Caco-2 (cell line): ENCODE results near the gene TPO. TPM values are rescaled to one million over a fixed set of nuclear protein-coding genes. Genes with fewer than 3 reads are reported as not detected.

Experiments
- BruUV-seq: library from RNA; stranded (reverse); fragments of 400-500 nt; replicated peaks from 2 replicates; lab custom pipeline; 2021; lab: Mats Ljungman, UMichigan
- CTCF ChIA-PET: fragments of 300-600 bp; sonication (Branson Sonifier 250); formaldehyde crosslinking; loops from one replicate; lab custom pipeline; 2022; ENCODE audit warnings: antibody characterized with exemption; lab: Charles Lee
- POLR2A ChIA-PET: fragments of 300-600 bp; sonication (Branson Sonifier 250); formaldehyde crosslinking; loops from one replicate; lab custom pipeline; 2022; ENCODE audit warnings: antibody characterized with exemption; lab: Charles Lee
- DNase-seq, 2 experiments: peaks; one replicate each; pipeline versions ENCODE4 v3.0.0 to v3.0.0-alpha.2; 2020 to 2022
- H3K27me3 ChIP-seq: replicated peaks from 2 replicates; pipeline ENCODE4 v1.6.0; 2011; ENCODE audit warnings: low read length; ENCODE audit not compliant: control insufficient read depth, insufficient read depth
- H3K36me3 ChIP-seq: 2 replicates; pipeline ENCODE4 v1.5.1; 2011; ENCODE audit warnings: low read length; ENCODE audit not compliant: control insufficient read depth, insufficient read depth
- H3K4me1 ChIP-seq: fragments of 250-450 bp; sonication (Bioruptor Pico); 2 replicates; pipeline ENCODE4 v1.5.1; 2020; ENCODE audit warnings: mild to moderate bottlenecking
- H3K4me3 ChIP-seq: 2 replicates; pipeline ENCODE4 v1.5.1; 2011; ENCODE audit warnings: low read depth, mild to moderate bottlenecking, control low read depth, low read length
- H3K9me3 ChIP-seq: fragments of 250-450 bp; sonication (Bioruptor Pico); 2 replicates; pipeline ENCODE4 v1.5.1; 2020; ENCODE audit warnings: mild to moderate bottlenecking, moderate library complexity
- H3K27ac Mint-ChIP-seq: one replicate; pipeline ENCODE4 v1.8.0; 2022; ENCODE audit warnings: mixed read lengths; ENCODE audit not compliant: unreplicated experiment
- H3K27me3 Mint-ChIP-seq: one replicate; pipeline ENCODE4 v1.8.0; 2022; ENCODE audit warnings: mixed read lengths; ENCODE audit not compliant: insufficient read depth, unreplicated experiment
- H3K36me3 Mint-ChIP-seq: one replicate; pipeline ENCODE4 v1.8.0; 2022; ENCODE audit warnings: mild to moderate bottlenecking, mixed read lengths; ENCODE audit not compliant: insufficient read depth, unreplicated experiment
- H3K4me1 Mint-ChIP-seq: one replicate; pipeline ENCODE4 v1.8.0; 2022; ENCODE audit warnings: low read depth, mixed read lengths; ENCODE audit not compliant: unreplicated experiment
- H3K4me3 Mint-ChIP-seq: one replicate; pipeline ENCODE4 v1.8.0; 2022; ENCODE audit warnings: mild to moderate bottlenecking, moderate library complexity, mixed read lengths; ENCODE audit not compliant: unreplicated experiment
- H3K9me3 Mint-ChIP-seq: one replicate; pipeline ENCODE4 v1.8.0; 2022; ENCODE audit warnings: mixed read lengths; ENCODE audit not compliant: unreplicated experiment
- CTCF ChIP-seq, 2 experiments: fragments of 200-600 bp in 1 of 2; IDR thresholded peaks; 1 replicate in 1 of 2; 2 replicates in 1 of 2; pipeline versions ENCODE4 v1.5.1 to v1.8.0; 2011 to 2022; ENCODE audit warnings: antibody characterized with exemption in 1 of 2, control low read depth in 1 of 2, inconsistent platforms in 1 of 2, low read depth in 1 of 2, low read length in 1 of 2, mild to moderate bottlenecking in 1 of 2, moderate library complexity in 1 of 2; ENCODE audit not compliant: insufficient read depth in 1 of 2, severe bottlenecking in 1 of 2, unreplicated experiment in 1 of 2
- intact Hi-C: fragments of 100-400 bp; cut with micrococcal nuclease; formaldehyde crosslinking; loops from one replicate; pipeline ENCODE4 v1.10.0; 2022; ENCODE audit not compliant: unreplicated experiment
- total RNA-seq: library from RNA; stranded (reverse); gene quantifications from 2 replicates; pipeline ENCODE4 v1.2.3, GENCODE V29; 2022

Gene TPO
- total RNA-seq, 1 experiment from 2014 or later, result not detected

- Mint-ChIP-seq H3K27ac (no peak overlapping the region), H3K4me3 (no peak overlapping the region), H3K36me3 (no peaks in the 10 kb centered on the region), H3K9me3 (peaks cover 7% of the 10 kb centered on the region), H3K4me1 (no peaks in the 10 kb centered on the region), H3K27me3 (peaks cover 12% of the 10 kb centered on the region)
- Histone ChIP-seq H3K36me3 (no peaks in the 10 kb centered on the region), H3K9me3 (no peaks in the 10 kb centered on the region; the same call in 1 of the 2 replicates), H3K4me1 (no peaks in the 10 kb centered on the region), H3K4me3 (no peak overlapping the region), H3K27me3 (no peaks in the 10 kb centered on the region)
- POLR2A ChIA-PET, result no interaction called here
- intact Hi-C loops, result no loop called here
- no TSS peak for BruUV-seq
- DNase-seq, result no peak
- CTCF ChIA-PET, result no interaction called here
- TF ChIP-seq CTCF (IDR thresholded peaks at IDR 0.05; ENCODE audit: insufficient read depth in 1 of 2, low read depth in 1 of 2, low read length in 1 of 2, severe bottlenecking in 1 of 2, unreplicated experiment in 1 of 2), result no peak
Observed at GRCh38 chr2:1453561-1453960, 40.3 kb downstream of the TPO start.

- ChIA-PET POLR2A (no interaction called here), CTCF (no interaction called here)
- no peak overlapping the region for H3K27ac Mint-ChIP-seq
- no TSS peak for BruUV-seq
- H3K27me3 ChIP-seq, result no peaks in the 10 kb centered on the region
- no peaks in the 10 kb centered on the region for H3K4me1 Mint-ChIP-seq
- intact Hi-C loops, result no loop called here
- H3K36me3 ChIP-seq, result no peaks in the 10 kb centered on the region
- no peaks in the 10 kb centered on the region for H3K36me3 Mint-ChIP-seq
- no peaks in the 10 kb centered on the region for H3K4me1 ChIP-seq
- H3K4me3 Mint-ChIP-seq, result no peak overlapping the region
- peaks cover 7% of the 10 kb centered on the region for H3K9me3 Mint-ChIP-seq
- no peak for TF ChIP-seq CTCF (IDR thresholded peaks at IDR 0.05; ENCODE audit: insufficient read depth in 1 of 2, low read depth in 1 of 2, low read length in 1 of 2, severe bottlenecking in 1 of 2, unreplicated experiment in 1 of 2)
- H3K27me3 Mint-ChIP-seq, result peaks cover 10% of the 10 kb centered on the region
- H3K9me3 ChIP-seq, result no peaks in the 10 kb centered on the region; the same call in 1 of the 2 replicates
- H3K4me3 ChIP-seq, result no peak overlapping the region
- no peak for DNase-seq
Observed at GRCh38 chr2:1454346-1454745, 41.1 kb downstream of the TPO start.

GRCh38 chr2:1455466-1455865 is 42.2 kb downstream of the TPO start:
- no peaks in the 10 kb centered on the region for H3K27me3 ChIP-seq
- H3K9me3 ChIP-seq, result no peaks in the 10 kb centered on the region; the same call in 1 of the 2 replicates
- Mint-ChIP-seq H3K4me1 (no peaks in the 10 kb centered on the region), H3K27ac (no peak overlapping the region), H3K4me3 (no peak overlapping the region), H3K9me3 (peaks cover 7% of the 10 kb centered on the region), H3K27me3 (peaks cover 6% of the 10 kb centered on the region), H3K36me3 (no peaks in the 10 kb centered on the region)
- CTCF ChIA-PET, result no interaction called here
- intact Hi-C loops, result no loop called here
- no peak for TF ChIP-seq CTCF (IDR thresholded peaks at IDR 0.05; ENCODE audit: insufficient read depth in 1 of 2, low read depth in 1 of 2, low read length in 1 of 2, severe bottlenecking in 1 of 2, unreplicated experiment in 1 of 2)
- H3K4me3 ChIP-seq, result no peak overlapping the region
- no peaks in the 10 kb centered on the region for H3K36me3 ChIP-seq
- POLR2A ChIA-PET, result no interaction called here
- BruUV-seq, result no TSS peak
- H3K4me1 ChIP-seq, result no peaks in the 10 kb centered on the region
- no peak for DNase-seq
